HG03045 (cell line): ENCODE data around the gene NOS1.

Experiments
- ATAC-seq: cut with Tn5 transposase; IDR thresholded peaks from one replicate; pipeline ENCODE4 v1.9.1; 2021; ENCODE audit warnings: mild to moderate bottlenecking, moderate library complexity; ENCODE audit not compliant: unreplicated experiment

NOS1 gene

GRCh38 chr12:117363953-117364486 lies 2.6 kb upstream of the NOS1 start:
- ATAC-seq, result no peak

DNA sequence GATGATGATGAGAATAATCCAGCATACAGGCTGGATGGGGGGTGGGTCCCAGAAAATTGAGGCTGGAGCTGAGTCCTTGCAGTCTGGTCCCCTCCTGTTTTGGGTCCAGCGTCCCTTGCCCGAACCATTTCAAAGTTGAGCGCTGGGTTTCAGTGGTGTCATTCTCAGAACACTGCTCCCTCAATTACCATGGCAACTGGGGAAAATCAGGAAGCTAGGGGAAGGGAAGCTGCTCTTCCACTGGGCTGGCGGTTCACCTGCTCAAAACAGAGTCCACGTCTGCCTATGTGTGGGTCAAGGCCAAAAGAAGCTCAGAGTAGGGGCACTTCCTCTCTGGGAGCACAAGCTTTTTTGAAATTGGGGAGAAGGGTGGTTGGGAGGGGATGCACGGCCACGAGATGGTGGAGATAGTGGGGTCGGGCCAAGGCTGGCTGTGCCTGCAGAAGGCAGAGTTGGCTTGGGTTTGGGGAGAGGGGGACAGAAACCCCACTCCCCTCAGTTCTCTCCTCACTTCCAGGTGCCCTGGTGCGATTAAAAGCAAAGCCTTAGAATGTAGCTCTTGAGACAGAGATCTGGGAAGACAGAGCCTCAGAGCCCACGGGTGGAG lies 1.7 kb upstream of the NOS1 start:
- ATAC-seq, result no peak

- no peak for ATAC-seq
Measured at GRCh38 chr12:117362391-117362790, 965 bp upstream of the NOS1 start.

DNA sequence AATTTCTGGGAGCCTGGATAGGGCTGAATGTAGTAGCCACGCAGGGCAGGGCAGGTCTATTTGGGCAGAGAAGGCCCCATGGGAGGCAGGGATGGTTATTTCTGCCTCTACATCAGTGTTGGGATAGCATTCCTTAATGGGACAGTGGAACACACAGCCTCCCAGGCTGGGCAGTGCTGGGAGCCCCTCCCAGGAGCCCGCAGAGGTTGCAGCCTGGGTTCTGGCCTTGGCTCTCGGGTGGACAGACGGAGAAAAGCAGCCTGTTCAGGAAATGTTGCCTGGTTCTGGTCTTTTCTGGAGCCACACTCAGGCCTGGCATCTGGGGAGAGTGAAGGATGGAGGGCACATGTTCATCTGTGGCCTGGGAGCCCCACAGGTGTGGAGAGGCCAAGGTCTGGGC lies 479 bp upstream of the NOS1 start:
- no peak for ATAC-seq

DNA sequence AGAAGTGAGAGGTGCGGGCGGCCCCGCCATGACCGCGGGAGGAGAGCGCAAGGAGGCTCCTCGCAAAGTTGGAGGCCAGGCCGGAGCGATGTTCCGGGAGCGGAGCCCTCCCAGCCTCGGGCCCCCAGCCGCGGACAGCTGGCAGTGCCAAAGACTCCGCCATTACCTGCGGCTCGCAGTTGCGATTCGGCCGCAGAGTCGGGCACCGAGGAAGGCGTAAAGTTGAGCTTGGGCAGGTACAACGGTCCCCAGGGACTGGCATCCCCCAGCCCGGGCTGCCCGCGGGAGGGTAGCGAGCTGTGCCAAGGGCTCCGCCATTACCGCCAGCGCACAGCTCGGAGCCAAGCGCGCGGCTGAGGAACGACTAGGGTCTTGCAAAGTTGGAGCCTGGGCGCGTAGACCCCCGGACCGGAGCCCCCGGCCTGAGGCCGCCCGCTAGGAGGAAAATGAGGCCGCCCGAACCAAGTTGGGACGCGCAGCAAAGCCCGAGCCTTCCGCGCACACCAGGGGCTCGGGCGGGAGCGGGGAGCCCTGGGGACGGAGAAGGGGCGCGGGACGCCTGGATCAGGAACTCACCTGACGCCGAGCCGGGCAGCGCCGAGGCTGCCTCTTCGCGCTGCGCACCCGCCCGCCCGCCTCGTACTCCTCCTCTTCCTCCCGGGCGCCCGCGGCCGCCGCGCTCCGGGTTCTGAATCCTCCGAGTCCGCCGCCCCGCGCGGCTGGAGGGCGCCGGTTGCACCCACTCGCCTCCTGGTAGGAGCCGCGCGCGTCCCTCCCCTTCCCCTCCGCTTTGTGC lies 677 bp downstream of the NOS1 start:
- ATAC-seq, result no peak

- ATAC-seq, result no peak
Measured at GRCh38 chr12:117360222-117360550, 1.2 kb downstream of the NOS1 start.

GRCh38 chr12:117359029-117359845 lies 2.2 kb downstream of the NOS1 start:
- ATAC-seq, result no peak

DNA sequence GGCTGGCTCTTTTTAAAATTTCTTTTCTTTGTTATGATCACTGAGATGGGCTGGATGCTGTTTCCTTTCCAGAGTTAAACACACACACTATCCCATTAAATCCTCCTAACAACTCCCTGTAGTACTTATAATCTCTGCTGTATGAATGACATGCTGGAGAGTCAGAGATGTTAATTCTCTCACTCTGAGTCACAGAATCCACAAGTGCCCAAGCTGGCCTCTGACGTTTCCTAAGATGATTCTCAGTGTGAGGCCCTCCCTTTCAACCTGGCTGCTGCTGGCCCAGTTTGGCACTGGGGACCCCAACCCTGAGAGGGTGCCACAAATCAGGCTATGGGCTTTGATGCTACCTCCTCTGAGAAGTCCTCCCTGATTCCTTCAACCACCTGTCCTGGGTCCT lies 5.4 kb downstream of the NOS1 start:
- no peak for ATAC-seq

- ATAC-seq, result no peak
Measured at GRCh38 chr12:117352883-117353282, 8.5 kb downstream of the NOS1 start.

DNA sequence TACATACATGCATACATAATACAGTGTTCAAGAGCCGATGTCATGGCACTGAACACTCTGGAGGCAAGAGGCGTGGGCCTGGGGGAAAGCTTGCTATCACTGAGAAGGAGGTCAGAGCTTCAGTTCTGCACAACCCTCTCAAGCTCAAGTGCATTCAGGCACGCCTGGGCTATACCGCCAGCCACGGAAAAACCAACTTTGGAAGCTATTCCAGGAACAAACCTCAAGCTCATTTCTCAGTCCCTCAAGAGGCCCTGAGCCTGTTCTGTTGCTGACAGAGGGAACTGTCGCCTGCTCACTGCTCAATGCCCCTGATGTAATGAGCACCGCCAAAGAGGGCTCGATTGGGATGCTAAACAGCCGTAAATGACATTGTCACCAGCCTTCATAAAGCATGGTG lies 9.2 kb downstream of the NOS1 start:
- ATAC-seq, result no peak

- no peak for ATAC-seq
Measured at GRCh38 chr12:117350140-117350539, 11.3 kb downstream of the NOS1 start.

DNA sequence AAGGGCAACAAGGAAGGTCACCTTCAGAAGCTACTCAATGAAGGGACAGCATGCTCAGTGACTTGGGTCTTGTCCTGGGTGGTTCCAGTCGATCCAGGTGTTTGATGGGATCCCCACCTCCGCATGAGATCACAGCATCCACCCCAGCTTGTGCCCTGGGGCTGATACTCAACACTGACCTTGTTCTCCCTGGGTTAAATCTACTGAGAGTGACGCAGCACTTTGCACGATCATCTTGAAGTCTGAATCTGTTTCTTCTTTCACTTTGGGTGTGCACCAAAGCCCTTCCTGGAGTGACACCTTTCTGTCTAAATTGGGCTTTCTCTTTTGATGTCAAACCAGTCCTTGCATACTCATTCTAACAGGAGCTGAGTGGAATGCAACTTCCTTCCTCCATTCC lies 13.8 kb downstream of the NOS1 start:
- no peak for ATAC-seq

GRCh38 chr12:117344716-117345115 lies 16.7 kb downstream of the NOS1 start:
- ATAC-seq, result no peak

DNA sequence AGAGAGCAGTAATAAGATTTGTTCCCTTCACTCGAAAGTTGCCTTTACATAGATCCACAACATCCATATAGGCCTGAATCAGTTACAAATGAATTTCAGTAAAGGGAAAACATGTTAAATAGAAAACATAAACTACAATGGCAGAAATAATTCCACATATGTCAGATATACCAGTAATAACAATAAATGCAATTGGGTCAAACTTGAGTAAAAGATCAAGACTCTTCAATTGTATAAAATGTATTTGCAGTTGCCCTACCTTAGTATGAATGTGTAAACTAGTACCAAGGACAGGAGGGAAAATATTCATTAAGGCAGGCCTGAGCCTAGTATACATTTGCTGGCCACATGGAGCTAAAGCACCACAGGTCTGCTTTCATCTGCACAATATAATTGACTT lies 17.6 kb downstream of the NOS1 start:
- ATAC-seq, result no peak

DNA sequence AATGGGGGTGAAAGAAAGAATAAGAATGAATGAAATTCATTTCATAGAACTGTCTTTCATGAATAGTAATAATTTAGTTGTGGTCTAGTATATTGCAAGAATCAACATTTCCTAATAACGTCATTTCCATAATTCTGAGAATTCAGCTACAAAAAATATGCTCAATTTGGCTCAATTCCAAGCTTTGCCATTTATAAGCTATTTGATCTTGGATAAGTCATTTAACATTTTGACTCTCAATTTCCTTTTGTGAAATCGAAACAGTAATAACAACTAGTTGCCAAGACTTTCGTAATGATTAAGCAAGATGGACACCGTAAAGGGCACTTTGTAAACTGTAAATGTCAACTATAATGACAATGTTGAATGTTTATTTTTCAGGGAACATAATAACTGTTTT lies 18.1 kb downstream of the NOS1 start:
- ATAC-seq, result no peak

- no peak for ATAC-seq
Measured at GRCh38 chr12:117342682-117343081, 18.7 kb downstream of the NOS1 start.

DNA sequence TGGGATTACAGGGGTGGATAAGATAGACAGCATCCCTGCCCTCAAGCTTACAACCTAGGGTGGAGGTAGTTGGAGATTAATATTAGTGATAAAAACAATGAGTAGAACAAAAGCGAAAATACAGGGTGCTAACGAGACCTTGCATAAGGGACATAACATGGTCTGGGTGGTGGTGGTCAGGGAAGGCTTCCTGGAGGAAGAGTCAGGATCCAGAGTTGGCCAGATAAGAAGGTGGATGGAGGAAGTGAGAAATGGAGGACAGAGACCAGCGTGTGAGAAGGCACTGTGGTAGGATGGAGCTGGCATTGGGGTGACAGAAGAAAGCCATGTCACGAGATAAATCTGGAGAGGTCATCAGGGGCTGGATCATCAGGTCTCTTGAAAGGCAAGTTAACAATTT lies 19.2 kb downstream of the NOS1 start:
- ATAC-seq, result no peak

- ATAC-seq, result no peak
Measured at GRCh38 chr12:117339104-117339503, 22.3 kb downstream of the NOS1 start.

- ATAC-seq, result no peak
Measured at GRCh38 chr12:117334855-117335587, 26.4 kb downstream of the NOS1 start.

GRCh38 chr12:117334051-117334450 lies 27.4 kb downstream of the NOS1 start:
- ATAC-seq, result no peak

DNA sequence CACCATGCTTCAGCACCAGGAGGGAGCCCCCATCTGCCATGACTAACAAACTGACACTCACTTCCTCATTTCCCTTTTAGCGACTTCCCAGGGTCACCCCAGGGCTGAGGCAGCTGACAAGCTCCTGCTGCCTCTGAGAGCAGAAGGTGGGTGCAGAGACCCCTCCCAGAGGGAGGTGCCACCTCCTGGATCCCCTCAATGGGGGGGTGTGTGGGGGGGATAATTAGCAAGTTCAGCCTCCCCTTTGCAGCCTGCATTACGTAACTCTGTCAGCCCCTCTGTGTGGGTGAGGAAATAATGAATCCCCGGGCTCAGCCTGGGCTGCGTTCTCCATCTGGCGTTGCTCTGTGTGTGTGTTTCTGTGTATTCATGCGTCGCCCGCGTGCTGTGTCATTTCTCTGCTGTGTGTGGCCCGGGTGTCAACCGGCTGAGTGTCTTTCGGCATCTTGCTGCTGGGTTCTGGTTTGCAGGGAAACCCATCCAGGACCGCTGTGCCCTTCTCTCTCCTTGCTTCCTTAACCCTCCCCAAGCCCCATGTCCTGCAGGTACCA lies 28.0 kb downstream of the NOS1 start:
- ATAC-seq, result no peak
